ENCODE measurements around the gene WNT7A. TPM values are rescaled to one million over a fixed set of nuclear protein-coding genes. Genes with fewer than 3 reads are reported as not detected.
A peak's percentile ranks its signal among the peaks of the same experiment; 100 is the strongest.

WNT7A gene
- total and polyA plus RNA-seq, 8 donors: 0.34 to 5.5 (median 0.71) TPM

GRCh38 chr3:13882876-13883275, 3.0 kb upstream of the WNT7A start:
- Histone ChIP-seq H3K4me1 (peaks cover 11 to 31% of the 10 kb centered on the region in 2 donors), H3K4me3 (no peak overlapping the region), H3K27ac (no peak overlapping the region), H3K36me3 (no peaks in the 10 kb centered on the region), H3K27me3 (peaks cover 49 to 64% of the 10 kb centered on the region in 2 donors), H3K9me3 (no peaks in the 10 kb centered on the region)
- intact Hi-C loops (cut with DNase I): loop anchor here in 1 of 2 donors (5.0 kb wide), 1 partner anchor 226 kb away; no protein-coding TSS in a partner anchor
- TF ChIP-seq, protein P1, sequence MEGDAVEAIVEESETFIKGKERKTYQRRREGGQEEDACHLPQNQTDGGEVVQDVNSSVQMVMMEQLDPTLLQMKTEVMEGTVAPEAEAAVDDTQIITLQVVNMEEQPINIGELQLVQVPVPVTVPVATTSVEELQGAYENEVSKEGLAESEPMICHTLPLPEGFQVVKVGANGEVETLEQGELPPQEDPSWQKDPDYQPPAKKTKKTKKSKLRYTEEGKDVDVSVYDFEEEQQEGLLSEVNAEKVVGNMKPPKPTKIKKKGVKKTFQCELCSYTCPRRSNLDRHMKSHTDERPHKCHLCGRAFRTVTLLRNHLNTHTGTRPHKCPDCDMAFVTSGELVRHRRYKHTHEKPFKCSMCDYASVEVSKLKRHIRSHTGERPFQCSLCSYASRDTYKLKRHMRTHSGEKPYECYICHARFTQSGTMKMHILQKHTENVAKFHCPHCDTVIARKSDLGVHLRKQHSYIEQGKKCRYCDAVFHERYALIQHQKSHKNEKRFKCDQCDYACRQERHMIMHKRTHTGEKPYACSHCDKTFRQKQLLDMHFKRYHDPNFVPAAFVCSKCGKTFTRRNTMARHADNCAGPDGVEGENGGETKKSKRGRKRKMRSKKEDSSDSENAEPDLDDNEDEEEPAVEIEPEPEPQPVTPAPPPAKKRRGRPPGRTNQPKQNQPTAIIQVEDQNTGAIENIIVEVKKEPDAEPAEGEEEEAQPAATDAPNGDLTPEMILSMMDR (IDR thresholded peaks at IDR 0.05): no peak
- ATAC-seq (no peak), DNase-seq (no peak)

DNA sequence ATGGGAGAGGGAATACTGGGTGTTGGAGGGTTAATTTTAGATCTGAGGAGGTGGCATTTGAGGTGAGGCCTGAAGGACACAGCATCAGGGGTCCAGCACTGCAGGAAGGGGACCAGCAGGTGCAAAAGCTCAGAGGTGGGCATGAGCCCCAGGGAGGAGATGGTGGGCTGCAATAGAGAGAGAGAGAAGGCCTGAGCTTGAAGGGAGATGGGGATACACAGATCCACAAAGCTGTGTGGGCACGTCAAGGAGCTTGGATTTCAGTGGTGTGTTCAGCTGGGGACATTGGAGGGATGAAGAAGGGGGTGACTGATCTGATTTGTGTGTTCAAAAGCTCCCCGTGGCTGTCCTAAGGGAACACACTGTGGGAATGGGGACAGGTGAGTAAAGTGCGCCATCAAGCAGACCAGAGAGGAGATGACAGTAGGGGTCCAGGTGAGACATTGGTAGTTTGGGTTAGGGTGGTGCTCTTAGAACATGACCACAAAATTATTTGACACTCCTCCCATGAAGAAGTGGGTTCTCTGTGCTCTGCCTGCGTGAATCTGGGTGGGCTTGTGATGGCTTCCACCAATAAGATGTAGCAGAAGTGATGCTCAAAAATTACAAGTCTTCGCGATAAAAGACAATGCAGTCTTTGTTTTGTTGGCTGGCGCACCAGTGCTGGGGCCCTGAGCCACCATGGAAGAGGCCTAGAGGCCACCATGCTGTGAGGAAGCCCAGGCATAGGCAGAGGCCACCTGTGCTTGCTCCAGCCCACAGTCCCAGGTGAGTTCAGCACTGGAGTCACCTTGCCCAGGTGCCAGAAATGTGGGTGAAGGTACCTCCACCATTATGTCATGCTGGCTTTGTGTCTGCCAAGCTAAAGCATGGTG, 1.9 kb upstream of the WNT7A start:
- no peak for DNase-seq
- peaks cover 57 to 75% of the 10 kb centered on the region in 2 donors for H3K27me3 ChIP-seq
- TF ChIP-seq, protein P1 (IDR thresholded peaks at IDR 0.05): no peak
- no peak overlapping the region for H3K27ac ChIP-seq
- ATAC-seq: no peak
- H3K36me3 ChIP-seq: no peaks in the 10 kb centered on the region
- H3K4me1 ChIP-seq: peaks cover 11 to 33% of the 10 kb centered on the region in 2 donors
- intact Hi-C loops (cut with DNase I): loop anchor here in 1 of 2 donors (5.0 kb wide), 1 partner anchor 224 kb away; no protein-coding TSS in a partner anchor
- no peak overlapping the region for H3K4me3 ChIP-seq
- H3K9me3 ChIP-seq: no peaks in the 10 kb centered on the region

DNA sequence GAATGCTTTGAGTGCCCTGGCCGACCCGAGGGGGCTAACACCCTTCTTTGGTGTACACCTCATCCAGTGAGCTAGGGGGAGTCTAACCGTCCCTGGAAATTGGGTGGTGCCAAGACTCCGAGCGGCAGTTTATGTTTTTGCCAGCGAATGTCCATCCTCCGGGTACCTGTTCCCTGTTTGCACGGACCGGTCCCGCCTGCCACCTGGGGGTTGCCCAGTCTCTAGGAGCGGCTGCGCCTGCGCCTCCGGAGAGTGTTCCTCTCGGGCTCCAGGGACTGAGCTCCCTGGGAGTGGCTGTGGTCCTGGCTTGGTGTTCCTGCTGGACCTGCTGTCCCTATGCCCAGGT, 913 bp upstream of the WNT7A start:
- intact Hi-C loops (cut with DNase I): loop anchor here in 1 of 2 donors (5.0 kb wide), 1 partner anchor 223 kb away; no protein-coding TSS in a partner anchor
- Histone ChIP-seq H3K27me3 (peaks cover 57 to 85% of the 10 kb centered on the region in 2 donors), H3K36me3 (no peaks in the 10 kb centered on the region), H3K27ac (no peak overlapping the region), H3K4me3 (no peak overlapping the region), H3K4me1 (peaks cover 11 to 33% of the 10 kb centered on the region in 2 donors), H3K9me3 (no peaks in the 10 kb centered on the region)
- TF ChIP-seq, protein P1 (IDR thresholded peaks at IDR 0.05): no peak
- DNase-seq (peak in 1 of 4 donors; percentile 80), ATAC-seq (peak; percentile 48)

DNA sequence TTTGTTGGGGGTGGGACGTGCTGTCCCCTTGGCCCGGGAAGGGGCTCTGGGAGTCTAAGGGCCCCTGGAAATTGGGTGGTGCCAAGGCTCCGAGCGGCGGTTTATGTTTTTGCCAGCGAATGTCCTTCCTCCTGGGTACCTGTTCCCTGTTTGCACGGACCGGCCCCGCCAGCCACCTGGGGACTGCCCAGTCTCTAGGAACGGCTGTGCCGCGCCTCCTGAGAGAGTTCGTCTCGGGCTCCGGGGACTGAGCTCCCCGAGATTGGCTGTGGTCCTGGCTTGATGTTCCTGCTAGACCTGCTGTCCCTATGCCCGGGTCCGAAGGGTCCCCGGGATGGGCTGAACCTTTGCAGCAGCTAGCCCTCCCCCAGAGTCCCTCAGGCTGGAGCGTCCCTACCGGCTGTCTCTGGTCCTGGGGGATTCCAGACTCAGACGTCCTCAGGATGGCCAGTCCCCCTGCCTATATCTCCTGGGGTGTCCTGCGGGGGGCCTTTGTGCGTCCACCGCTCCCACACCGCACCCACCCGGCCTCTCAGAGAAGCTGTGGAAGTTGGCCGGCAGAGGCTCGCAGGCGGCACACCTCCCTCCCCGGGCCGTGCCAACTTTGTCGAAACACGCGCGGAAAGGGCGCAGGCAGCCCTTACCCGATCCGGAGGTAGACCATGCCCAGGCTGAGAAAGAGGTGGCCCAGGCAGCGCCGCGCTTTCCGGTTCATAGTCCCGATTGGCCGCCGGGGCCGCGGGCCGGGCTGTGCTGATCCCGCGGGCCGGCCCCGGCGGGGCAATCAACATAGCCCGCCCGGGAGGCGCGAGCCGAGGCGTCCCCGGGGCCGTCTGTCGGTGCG, 547 bp downstream of the WNT7A start:
- peaks cover 11 to 33% of the 10 kb centered on the region in 2 donors for H3K4me1 ChIP-seq
- TF ChIP-seq, protein P1 (IDR thresholded peaks at IDR 0.05): no peak
- intact Hi-C loops (cut with DNase I): no loop called here
- H3K9me3 ChIP-seq: no peaks in the 10 kb centered on the region
- no peaks in the 10 kb centered on the region for H3K36me3 ChIP-seq
- H3K27me3 ChIP-seq: peaks cover 57 to 99% of the 10 kb centered on the region in 2 donors
- ATAC-seq (peak; percentile 45), DNase-seq (peak in 1 of 4 donors; percentile 81)
- H3K4me3 ChIP-seq: peak overlapping the region; percentile 17 to 31
- H3K27ac ChIP-seq: no peak overlapping the region
